Activated CD4-positive, alpha-beta memory T cell treated with anti-CD3 and anti-CD28 coated beads, Interleukin-2, amount 10 ng/mL, durations not matched to agents 7 days and 5 days (primary cell): ENCODE data around the gene ESR1. TPM values are rescaled to one million over a fixed set of nuclear protein-coding genes. Genes with fewer than 3 reads are reported as not detected.

Source experiments
- CTCF ChIA-PET: fragments of 350-600 bp; sonication (Branson Sonifier 250); formaldehyde crosslinking; loops from one replicate; lab custom pipeline; 2021; ENCODE audit warnings: antibody characterized with exemption, inconsistent platforms; lab: Charles Lee
- POLR2A ChIA-PET: fragments of 350-600 bp; sonication (Branson Sonifier 250); formaldehyde crosslinking; loops from one replicate; lab custom pipeline; 2021; ENCODE audit warnings: antibody characterized with exemption; lab: Charles Lee
- DNase-seq: peaks from one replicate; pipeline ENCODE4 v3.0.0-alpha.2; 2020
- H3K27ac Mint-ChIP-seq: one replicate; pipeline ENCODE4 v1.8.0; 2021; ENCODE audit warnings: mild to moderate bottlenecking, mixed read lengths
- H3K27me3 Mint-ChIP-seq: one replicate; pipeline ENCODE4 v1.8.0; 2021; ENCODE audit warnings: mixed read lengths
- H3K36me3 Mint-ChIP-seq: one replicate; pipeline ENCODE4 v1.8.0; 2021; ENCODE audit warnings: low read depth, mixed read lengths
- H3K4me1 Mint-ChIP-seq: one replicate; pipeline ENCODE4 v1.8.0; 2021; ENCODE audit warnings: mixed read lengths
- H3K4me3 Mint-ChIP-seq: one replicate; pipeline ENCODE4 v1.8.0; 2021; ENCODE audit warnings: mild to moderate bottlenecking, mixed read lengths
- H3K9me3 Mint-ChIP-seq: one replicate; pipeline ENCODE4 v1.8.0; 2021; ENCODE audit warnings: mixed read lengths
- total RNA-seq, 2 experiments: library from RNA; stranded (reverse); gene quantifications; one replicate each; pipeline ENCODE4 v1.2.3, GENCODE V29; 2021

ESR1 gene
- total RNA-seq, 2 experiments from 2014 or later, result 1.2 TPM

- DNase-seq, result no peak
- Mint-ChIP-seq H3K4me1 (no peaks in the 10 kb centered on the region), H3K4me3 (no peak overlapping the region), H3K27ac (no peak overlapping the region), H3K36me3 (no peaks in the 10 kb centered on the region), H3K27me3 (peaks cover 11% of the 10 kb centered on the region), H3K9me3 (no peaks in the 10 kb centered on the region)
- POLR2A ChIA-PET, result no interaction called here
- CTCF ChIA-PET, result no interaction called here
Observed at GRCh38 chr6:151796842-151797530, 10.5 kb upstream of the ESR1 start.

- Mint-ChIP-seq H3K27ac (no peak overlapping the region), H3K27me3 (peaks cover 50% of the 10 kb centered on the region), H3K4me3 (no peak overlapping the region), H3K4me1 (peaks cover 8% of the 10 kb centered on the region), H3K36me3 (no peaks in the 10 kb centered on the region), H3K9me3 (no peaks in the 10 kb centered on the region)
- DNase-seq, result no peak
- CTCF ChIA-PET, result no interaction called here
- POLR2A ChIA-PET, result no interaction called here
Observed at GRCh38 chr6:151803743-151804142, 3.7 kb upstream of the ESR1 start.

GRCh38 chr6:151804585-151805285, 2.7 kb upstream of the ESR1 start:
- DNase-seq, result no peak
- ChIA-PET POLR2A (no interaction called here), CTCF (no interaction called here)
- H3K4me3 Mint-ChIP-seq, result no peak overlapping the region
- H3K9me3 Mint-ChIP-seq, result no peaks in the 10 kb centered on the region
- no peak overlapping the region for H3K27ac Mint-ChIP-seq
- peaks cover 10% of the 10 kb centered on the region for H3K4me1 Mint-ChIP-seq
- peaks cover 59% of the 10 kb centered on the region for H3K27me3 Mint-ChIP-seq
- no peaks in the 10 kb centered on the region for H3K36me3 Mint-ChIP-seq

- no peak for DNase-seq
- Mint-ChIP-seq H3K4me3 (no peak overlapping the region), H3K4me1 (peaks cover 10% of the 10 kb centered on the region), H3K36me3 (no peaks in the 10 kb centered on the region), H3K27me3 (peaks cover 65% of the 10 kb centered on the region), H3K27ac (no peak overlapping the region), H3K9me3 (no peaks in the 10 kb centered on the region)
- ChIA-PET CTCF (no interaction called here), POLR2A (no interaction called here)
Observed at GRCh38 chr6:151805286-151805840, 2.1 kb upstream of the ESR1 start.

- no peaks in the 10 kb centered on the region for H3K9me3 Mint-ChIP-seq
- peak overlapping the region; percentile 41 for H3K4me3 Mint-ChIP-seq
- POLR2A ChIA-PET, result no interaction called here
- H3K27ac Mint-ChIP-seq, result no peak overlapping the region
- H3K4me1 Mint-ChIP-seq, result peaks cover 10% of the 10 kb centered on the region
- no peaks in the 10 kb centered on the region for H3K36me3 Mint-ChIP-seq
- CTCF ChIA-PET, result interaction anchor here (1.5 kb wide), 1 partner anchor 116 kb away, joined by 3 read pairs; no protein-coding TSS in a partner anchor
- no peak for DNase-seq
- H3K27me3 Mint-ChIP-seq, result peaks cover 63% of the 10 kb centered on the region
Observed at GRCh38 chr6:151806757-151807512, 547 bp upstream of the ESR1 start.

- Mint-ChIP-seq H3K27ac (no peak overlapping the region), H3K9me3 (no peaks in the 10 kb centered on the region), H3K4me3 (no peak overlapping the region), H3K36me3 (no peaks in the 10 kb centered on the region), H3K4me1 (peaks cover 10% of the 10 kb centered on the region), H3K27me3 (peaks cover 62% of the 10 kb centered on the region)
- ChIA-PET CTCF (no interaction called here), POLR2A (no interaction called here)
- no peak for DNase-seq
Observed at GRCh38 chr6:151808371-151809241, 1.1 kb downstream of the ESR1 start.

GRCh38 chr6:151811081-151811480, 3.6 kb downstream of the ESR1 start:
- peaks cover 50% of the 10 kb centered on the region for H3K27me3 Mint-ChIP-seq
- no peak overlapping the region for H3K4me3 Mint-ChIP-seq
- ChIA-PET CTCF (no interaction called here), POLR2A (no interaction called here)
- no peaks in the 10 kb centered on the region for H3K36me3 Mint-ChIP-seq
- no peaks in the 10 kb centered on the region for H3K9me3 Mint-ChIP-seq
- H3K4me1 Mint-ChIP-seq, result peaks cover 10% of the 10 kb centered on the region
- DNase-seq, result no peak
- no peak overlapping the region for H3K27ac Mint-ChIP-seq

GRCh38 chr6:151813858-151814257, 6.4 kb downstream of the ESR1 start:
- H3K9me3 Mint-ChIP-seq, result no peaks in the 10 kb centered on the region
- peaks cover 34% of the 10 kb centered on the region for H3K27me3 Mint-ChIP-seq
- DNase-seq, result no peak
- no peak overlapping the region for H3K27ac Mint-ChIP-seq
- no peak overlapping the region for H3K4me3 Mint-ChIP-seq
- ChIA-PET CTCF (no interaction called here), POLR2A (no interaction called here)
- H3K36me3 Mint-ChIP-seq, result no peaks in the 10 kb centered on the region
- H3K4me1 Mint-ChIP-seq, result peaks cover 1% of the 10 kb centered on the region

GRCh38 chr6:151814614-151815013, 7.1 kb downstream of the ESR1 start:
- peaks cover 27% of the 10 kb centered on the region for H3K27me3 Mint-ChIP-seq
- POLR2A ChIA-PET, result no interaction called here
- CTCF ChIA-PET, result no interaction called here
- H3K36me3 Mint-ChIP-seq, result no peaks in the 10 kb centered on the region
- DNase-seq, result no peak
- H3K27ac Mint-ChIP-seq, result no peak overlapping the region
- H3K4me1 Mint-ChIP-seq, result no peaks in the 10 kb centered on the region
- no peak overlapping the region for H3K4me3 Mint-ChIP-seq
- H3K9me3 Mint-ChIP-seq, result no peaks in the 10 kb centered on the region

GRCh38 chr6:151822252-151823111, 15.0 kb downstream of the ESR1 start:
- Mint-ChIP-seq H3K27me3 (peaks cover under 1% of the 10 kb centered on the region), H3K4me3 (no peak overlapping the region), H3K9me3 (no peaks in the 10 kb centered on the region), H3K4me1 (no peaks in the 10 kb centered on the region), H3K27ac (no peak overlapping the region), H3K36me3 (no peaks in the 10 kb centered on the region)
- CTCF ChIA-PET, result no interaction called here
- POLR2A ChIA-PET, result no interaction called here
- DNase-seq, result no peak

- Mint-ChIP-seq H3K9me3 (no peaks in the 10 kb centered on the region), H3K4me1 (no peaks in the 10 kb centered on the region), H3K27ac (no peak overlapping the region), H3K27me3 (no peaks in the 10 kb centered on the region), H3K4me3 (no peak overlapping the region), H3K36me3 (no peaks in the 10 kb centered on the region)
- DNase-seq, result no peak
- ChIA-PET POLR2A (no interaction called here), CTCF (no interaction called here)
Observed at GRCh38 chr6:151826517-151827142, 19.1 kb downstream of the ESR1 start.
